GM18511 (cell line): ENCODE measurements around the gene TIAM1.

ENCODE experiments used
- ATAC-seq: cut with Tn5 transposase; IDR thresholded peaks from one replicate; pipeline ENCODE4 v1.9.1; 2021; ENCODE audit warnings: mild to moderate bottlenecking, moderate library complexity; ENCODE audit not compliant: unreplicated experiment

The TIAM1 gene, protein sequence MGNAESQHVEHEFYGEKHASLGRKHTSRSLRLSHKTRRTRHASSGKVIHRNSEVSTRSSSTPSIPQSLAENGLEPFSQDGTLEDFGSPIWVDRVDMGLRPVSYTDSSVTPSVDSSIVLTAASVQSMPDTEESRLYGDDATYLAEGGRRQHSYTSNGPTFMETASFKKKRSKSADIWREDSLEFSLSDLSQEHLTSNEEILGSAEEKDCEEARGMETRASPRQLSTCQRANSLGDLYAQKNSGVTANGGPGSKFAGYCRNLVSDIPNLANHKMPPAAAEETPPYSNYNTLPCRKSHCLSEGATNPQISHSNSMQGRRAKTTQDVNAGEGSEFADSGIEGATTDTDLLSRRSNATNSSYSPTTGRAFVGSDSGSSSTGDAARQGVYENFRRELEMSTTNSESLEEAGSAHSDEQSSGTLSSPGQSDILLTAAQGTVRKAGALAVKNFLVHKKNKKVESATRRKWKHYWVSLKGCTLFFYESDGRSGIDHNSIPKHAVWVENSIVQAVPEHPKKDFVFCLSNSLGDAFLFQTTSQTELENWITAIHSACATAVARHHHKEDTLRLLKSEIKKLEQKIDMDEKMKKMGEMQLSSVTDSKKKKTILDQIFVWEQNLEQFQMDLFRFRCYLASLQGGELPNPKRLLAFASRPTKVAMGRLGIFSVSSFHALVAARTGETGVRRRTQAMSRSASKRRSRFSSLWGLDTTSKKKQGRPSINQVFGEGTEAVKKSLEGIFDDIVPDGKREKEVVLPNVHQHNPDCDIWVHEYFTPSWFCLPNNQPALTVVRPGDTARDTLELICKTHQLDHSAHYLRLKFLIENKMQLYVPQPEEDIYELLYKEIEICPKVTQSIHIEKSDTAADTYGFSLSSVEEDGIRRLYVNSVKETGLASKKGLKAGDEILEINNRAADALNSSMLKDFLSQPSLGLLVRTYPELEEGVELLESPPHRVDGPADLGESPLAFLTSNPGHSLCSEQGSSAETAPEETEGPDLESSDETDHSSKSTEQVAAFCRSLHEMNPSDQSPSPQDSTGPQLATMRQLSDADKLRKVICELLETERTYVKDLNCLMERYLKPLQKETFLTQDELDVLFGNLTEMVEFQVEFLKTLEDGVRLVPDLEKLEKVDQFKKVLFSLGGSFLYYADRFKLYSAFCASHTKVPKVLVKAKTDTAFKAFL (N-terminal part only)

DNA sequence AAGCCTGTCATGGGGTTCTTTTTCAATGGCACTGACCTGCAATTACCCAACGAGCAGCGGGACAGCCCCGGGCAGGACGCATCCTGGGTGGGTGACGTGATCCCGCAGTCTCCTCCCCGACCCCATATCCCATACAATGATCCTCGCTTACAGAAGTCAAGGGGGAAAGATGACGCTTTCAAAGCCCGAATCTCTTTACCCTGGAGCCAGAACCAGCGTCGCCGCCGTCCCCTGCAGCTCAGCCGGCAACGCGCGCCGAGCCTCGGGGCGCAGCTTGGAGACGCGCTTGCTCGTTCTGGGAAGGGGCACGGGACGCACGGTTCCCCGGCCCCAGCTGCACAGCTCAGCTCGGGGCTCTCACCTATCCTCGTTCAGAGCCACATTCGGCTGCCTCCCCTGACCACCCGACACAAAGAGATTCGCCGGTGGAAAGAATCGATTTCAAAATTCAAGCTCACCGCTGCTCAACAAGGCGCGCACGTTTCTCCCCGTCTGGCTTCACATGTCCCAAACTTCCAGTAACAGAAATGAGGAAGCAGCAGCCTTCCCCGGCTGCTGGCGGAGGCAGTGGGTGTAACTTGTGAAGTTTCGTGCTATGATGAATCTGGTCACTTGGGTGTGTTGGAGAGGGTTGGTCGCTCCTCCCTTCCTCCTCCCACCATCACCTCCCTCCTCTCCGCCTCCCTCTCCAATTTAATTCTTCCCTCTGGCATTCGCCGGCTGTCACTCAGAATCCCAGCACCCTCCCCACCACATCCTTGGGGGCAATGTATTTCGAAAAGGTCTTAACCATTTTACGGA, at the start of gene TIAM1:
Gene TIAM1 (minus strand): TSS at position 582 of the 801 bp plus-strand sequence. CDS start 77,289 bp downstream, outside the sequence.
- no peak for ATAC-seq

- no peak for ATAC-seq
These were observed 43.6 kb upstream of the TIAM1 start for GRCh38 chr21:31387560-31388186.

- ATAC-seq: no peak
These were observed 41.9 kb upstream of the TIAM1 start for GRCh38 chr21:31386006-31386405.

GRCh38 chr21:31383770-31384169, 39.7 kb upstream of the TIAM1 start:
- no peak for ATAC-seq

DNA sequence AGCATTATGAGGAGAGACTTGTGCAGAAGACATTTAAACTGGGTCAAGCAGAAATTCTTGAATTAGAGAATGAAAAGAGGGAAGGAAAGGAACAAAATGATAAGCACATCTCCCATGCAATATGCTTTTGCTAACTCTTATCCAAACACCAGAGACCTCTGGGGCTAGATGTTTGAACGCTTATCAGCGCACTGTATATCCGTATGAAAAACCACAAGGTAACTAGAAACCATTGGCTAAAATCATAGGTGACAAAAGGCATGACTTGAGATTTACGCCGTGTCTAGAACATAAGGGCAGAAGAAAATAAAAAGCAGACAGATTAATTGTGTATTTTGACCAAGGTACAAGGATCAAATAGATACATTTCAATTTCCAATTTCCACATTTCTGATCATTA, 38.0 kb upstream of the TIAM1 start:
- ATAC-seq: no peak

- no peak for ATAC-seq
These were observed 32.2 kb upstream of the TIAM1 start for GRCh38 chr21:31376301-31376700.

DNA sequence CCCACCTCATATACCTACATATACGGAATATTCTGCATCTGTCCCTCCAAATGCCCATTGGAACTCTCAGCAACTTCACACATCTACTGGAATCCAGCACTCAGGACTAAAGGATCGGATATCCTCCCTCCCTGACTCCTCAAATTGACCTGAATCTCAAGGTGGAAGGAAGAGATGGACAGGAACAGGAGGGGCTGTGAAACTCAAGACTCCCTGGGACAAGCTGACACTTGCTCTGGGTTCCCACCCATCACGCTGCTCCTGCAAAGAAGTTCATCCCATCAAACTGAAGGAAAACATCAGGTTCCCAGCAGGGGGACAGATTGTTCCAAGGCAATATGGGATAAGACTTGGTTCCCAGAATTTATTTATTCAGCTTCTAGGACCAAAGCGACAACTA, 30.3 kb upstream of the TIAM1 start:
- ATAC-seq: no peak

DNA sequence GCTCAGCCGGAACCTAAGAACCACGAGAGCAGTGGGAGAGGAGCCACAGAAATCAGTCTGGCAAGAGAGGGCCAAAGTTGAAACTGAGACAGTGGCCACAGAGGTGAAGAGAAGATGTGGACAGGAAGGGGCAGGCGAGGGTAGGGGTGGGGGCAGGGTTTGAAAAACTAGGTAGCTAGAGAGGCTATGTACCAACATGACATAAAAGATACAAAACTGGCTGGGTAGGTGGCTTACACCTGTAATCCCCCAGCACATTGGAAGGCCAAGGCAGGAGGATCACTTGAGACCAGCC, 28.4 kb upstream of the TIAM1 start:
- no peak for ATAC-seq

DNA sequence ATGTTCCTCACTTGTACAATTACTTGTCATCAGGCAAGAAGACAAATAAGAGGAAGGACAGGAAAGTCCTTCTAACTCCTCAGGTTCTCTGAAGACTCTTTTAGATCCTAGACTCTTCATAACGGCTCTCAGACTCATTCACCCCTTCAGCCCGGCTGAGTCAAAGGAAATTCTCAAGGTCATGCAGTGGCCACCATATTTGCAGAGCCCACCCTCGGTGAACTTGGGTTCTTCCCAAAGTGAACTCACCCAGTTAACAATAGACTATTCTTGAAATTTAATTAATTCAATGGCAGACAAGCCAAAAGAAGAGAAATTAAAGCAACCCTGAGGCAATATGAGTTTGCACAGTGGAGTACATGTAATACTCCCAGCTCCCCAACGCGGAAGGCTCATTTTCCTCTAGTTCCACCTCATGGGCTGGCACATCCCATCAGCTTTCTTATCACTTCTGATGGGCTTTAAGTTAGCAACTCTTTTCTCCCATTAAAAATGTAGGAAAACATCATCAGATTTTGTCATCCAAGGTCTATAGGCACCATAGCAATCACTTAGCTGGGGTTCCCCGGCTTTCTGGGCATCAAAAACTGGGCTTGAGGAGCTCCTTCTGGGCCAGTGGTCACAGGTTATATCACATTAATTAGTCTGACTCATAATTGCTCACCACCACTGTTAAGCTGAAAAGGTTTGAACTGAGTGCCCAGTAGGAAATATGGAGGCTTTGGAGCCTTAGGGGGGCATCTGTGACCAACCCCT, 27.8 kb upstream of the TIAM1 start:
- no peak for ATAC-seq

- ATAC-seq: no peak
These were observed 27.0 kb upstream of the TIAM1 start for GRCh38 chr21:31370893-31371544.

DNA sequence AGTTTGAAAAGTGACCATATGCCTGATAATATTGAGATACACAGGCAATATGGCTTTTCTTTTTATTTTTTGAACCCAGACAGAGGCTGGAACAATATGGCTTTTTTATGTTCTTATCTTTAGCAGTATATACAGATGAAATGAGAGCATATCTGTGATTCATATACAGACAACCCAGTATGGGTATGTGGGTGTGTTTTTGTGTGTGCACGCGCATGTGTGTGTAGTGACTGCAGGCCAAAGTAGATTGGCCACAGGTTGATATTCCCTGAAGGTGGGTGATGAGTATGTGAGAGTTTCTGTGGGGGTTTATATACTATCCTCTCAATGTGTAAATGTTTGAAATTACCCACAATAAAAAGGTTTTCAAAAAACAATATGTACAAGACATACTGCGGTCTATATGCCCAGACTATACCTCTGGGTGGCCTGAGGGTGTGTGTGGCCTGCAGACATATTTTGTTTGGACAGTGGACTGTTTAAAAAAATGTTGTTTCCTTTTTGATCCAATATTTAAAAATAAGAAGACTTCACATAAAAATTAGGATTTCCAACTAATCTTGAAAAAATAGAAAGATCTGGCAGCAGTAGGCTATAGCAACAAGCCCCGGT, 26.3 kb upstream of the TIAM1 start:
- ATAC-seq: no peak

DNA sequence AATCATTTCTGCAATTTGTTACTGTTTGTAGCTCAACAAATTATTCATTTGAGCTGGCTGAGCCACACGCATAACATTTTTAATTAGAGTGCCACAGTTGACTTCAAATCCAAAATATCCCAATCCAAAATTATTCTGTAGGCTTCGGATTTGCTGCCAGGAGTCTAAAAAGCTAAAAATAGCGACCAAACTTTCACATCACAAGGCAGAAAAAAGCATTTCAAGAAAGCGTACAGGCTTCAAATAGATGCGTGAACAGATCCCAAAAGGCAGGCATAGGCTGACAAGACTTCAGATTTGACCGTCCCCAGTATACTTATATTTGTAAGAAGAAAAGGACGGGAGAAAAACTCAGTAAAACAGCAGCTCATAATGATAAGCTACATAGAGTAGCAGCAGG, 24.3 kb upstream of the TIAM1 start:
- ATAC-seq: no peak

GRCh38 chr21:31367801-31368200, 23.7 kb upstream of the TIAM1 start:
- ATAC-seq: no peak

GRCh38 chr21:31366825-31367224, 22.8 kb upstream of the TIAM1 start:
- no peak for ATAC-seq

GRCh38 chr21:31364253-31364945, 20.3 kb upstream of the TIAM1 start:
- no peak for ATAC-seq

- no peak for ATAC-seq
These were observed 19.7 kb upstream of the TIAM1 start for GRCh38 chr21:31363720-31364119.

DNA sequence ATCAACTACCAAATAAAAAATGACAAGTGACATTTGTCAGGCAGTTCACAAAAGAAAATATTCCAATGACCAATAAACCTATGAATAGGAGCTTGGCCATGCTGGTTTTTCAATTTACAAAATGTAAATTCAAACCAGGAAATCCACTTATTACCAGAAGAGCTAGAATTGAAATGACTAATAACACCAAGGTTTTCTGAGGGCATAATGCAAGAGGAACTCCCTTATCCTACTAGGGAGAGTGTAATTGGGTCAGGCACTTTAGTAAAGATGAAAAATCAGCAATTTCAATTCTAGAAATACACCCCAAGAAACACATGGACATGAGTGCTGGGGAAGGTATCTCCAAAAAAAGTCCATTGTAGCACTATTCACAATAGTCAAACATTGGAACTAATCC, 16.7 kb upstream of the TIAM1 start:
- ATAC-seq: no peak

DNA sequence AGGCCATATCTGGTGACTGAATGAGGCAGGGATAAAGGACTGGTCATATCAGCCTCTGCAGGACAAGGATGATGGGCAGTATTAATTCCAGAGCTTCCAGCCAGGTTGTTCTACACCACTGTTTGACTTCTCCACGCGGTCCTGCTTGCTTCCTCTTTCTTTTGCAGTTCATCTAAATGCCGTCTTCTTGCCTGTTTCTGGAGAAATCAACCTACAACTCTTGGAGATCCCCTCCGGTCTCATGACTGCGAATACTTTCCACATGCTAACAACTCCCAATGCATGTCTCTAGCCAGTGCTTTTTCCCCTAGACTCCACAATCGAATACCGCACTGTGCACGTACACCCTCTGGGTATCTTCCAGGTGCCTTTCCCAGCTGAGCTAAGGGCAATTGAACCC, 14.1 kb upstream of the TIAM1 start:
- no peak for ATAC-seq
